Neural progenitor cell (in vitro differentiated cells): ENCODE data around the gene UBQLN1. TPM values are rescaled to one million over a fixed set of nuclear protein-coding genes. Genes with fewer than 3 reads are reported as not detected.

Experiments
- DNase-seq: peaks from one replicate; pipeline ENCODE4 v3.0.0-alpha.2; 2016; ENCODE audit warnings: low spot score
- H2AFZ ChIP-seq: fragments of 200-600 bp; sonication (generic); replicated peaks from 2 replicates; pipeline ENCODE4 v1.6.1; 2016; ENCODE audit warnings: antibody characterized with exemption
- H3F3A ChIP-seq: fragments of 200-600 bp; sonication (generic); 2 replicates; pipeline ENCODE4 v1.6.1; 2016; ENCODE audit warnings: antibody characterized with exemption, low read depth
- H3K27ac ChIP-seq: fragments of 200-600 bp; sonication (generic); 2 replicates; pipeline ENCODE4 v1.5.1; 2016; ENCODE audit warnings: mild to moderate bottlenecking
- H3K27me3 ChIP-seq: fragments of 200-600 bp; sonication (generic); 2 replicates; pipeline ENCODE4 v1.6.1; 2016; ENCODE audit warnings: mild to moderate bottlenecking, moderate library complexity
- H3K36me3 ChIP-seq: fragments of 200-600 bp; sonication (generic); 2 replicates; pipeline ENCODE4 v1.5.1; 2016
- H3K4me1 ChIP-seq: fragments of 200-600 bp; sonication (generic); 2 replicates; pipeline ENCODE4 v1.6.1; 2016; ENCODE audit warnings: mixed run types
- H3K4me2 ChIP-seq: fragments of 200-600 bp; sonication (generic); 2 replicates; pipeline ENCODE4 v1.6.1; 2016
- H3K4me3 ChIP-seq: fragments of 200-600 bp; sonication (generic); 2 replicates; pipeline ENCODE4 v1.5.1; 2016
- H3K79me2 ChIP-seq: fragments of 200-600 bp; sonication (generic); 2 replicates; pipeline ENCODE4 v1.6.1; 2016; ENCODE audit warnings: low read depth
- H3K9ac ChIP-seq: fragments of 200-600 bp; sonication (generic); 2 replicates; pipeline ENCODE4 v1.6.1; 2016
- H3K9me3 ChIP-seq: fragments of 200-600 bp; sonication (generic); 2 replicates; pipeline ENCODE4 v1.5.1; 2016; ENCODE audit warnings: low read depth
- H4K20me1 ChIP-seq: fragments of 200-600 bp; sonication (generic); 2 replicates; pipeline ENCODE4 v1.6.1; 2016; ENCODE audit warnings: low read depth
- H3K27ac Mint-ChIP-seq: 3 replicates; pipeline ENCODE4 v1.8.0; 2021; ENCODE audit warnings: mixed read lengths
- H3K27me3 Mint-ChIP-seq: 2 replicates; pipeline ENCODE4 v1.8.0; 2022; ENCODE audit warnings: low read depth, mild to moderate bottlenecking, inconsistent platforms, moderate library complexity, mixed read lengths; ENCODE audit not compliant: insufficient read depth
- H3K36me3 Mint-ChIP-seq: 3 replicates; pipeline ENCODE4 v1.8.0; 2021; ENCODE audit warnings: mixed read lengths
- H3K4me1 Mint-ChIP-seq: 3 replicates; pipeline ENCODE4 v1.8.0; 2021; ENCODE audit warnings: mixed read lengths
- H3K4me3 Mint-ChIP-seq: 3 replicates; pipeline ENCODE4 v1.8.0; 2021; ENCODE audit warnings: mild to moderate bottlenecking, moderate library complexity, mixed read lengths
- H3K9me3 Mint-ChIP-seq: 3 replicates; pipeline ENCODE4 v1.8.0; 2020; ENCODE audit warnings: mixed read lengths
- EZH2 ChIP-seq: fragments of 200-600 bp; sonication (generic); IDR thresholded peaks from 2 replicates; pipeline ENCODE4 v1.6.1; 2017; ENCODE audit warnings: antibody characterized with exemption, mild to moderate bottlenecking, moderate library complexity
- EZH2phosphoT487 ChIP-seq: fragments of 200-600 bp; sonication (generic); IDR thresholded peaks from 2 replicates; pipeline ENCODE4 v1.6.1; 2017; ENCODE audit warnings: antibody characterized with exemption
- total RNA-seq: library from RNA; depleted of rRNA; stranded (reverse); fragments of >200 nt; gene quantifications from 2 replicates; pipeline ENCODE4 v1.2.3, GENCODE V29; 2015; ENCODE audit warnings: low replicate concordance
- TF ChIP-seq, protein P1 (sequence below): fragments of 200-600 bp; sonication (generic); IDR thresholded peaks from 2 replicates; pipeline ENCODE4 v1.5.1; 2017; ENCODE audit warnings: antibody characterized with exemption, mild to moderate bottlenecking

The UBQLN1 gene
- total RNA-seq, 1 donor from 2014 or later, result 143 TPM

GRCh38 chr9:83680233-83680632 is 27.5 kb downstream of the UBQLN1 start:
- Histone ChIP-seq H3K79me2 (peaks cover 78% of the 10 kb centered on the region), H2AFZ (no peak overlapping the region), H3K36me3 (peaks cover 9% of the 10 kb centered on the region), H3K27me3 (no peaks in the 10 kb centered on the region), H3F3A (no peaks in the 10 kb centered on the region), H3K9me3 (no peaks in the 10 kb centered on the region), H3K4me2 (no peak overlapping the region), H3K4me3 (no peak overlapping the region), H3K9ac (no peak overlapping the region), H3K27ac (no peak overlapping the region), H3K4me1 (no peaks in the 10 kb centered on the region), H4K20me1 (peaks cover 35% of the 10 kb centered on the region)
- DNase-seq, result no peak
- no peak overlapping the region for H3K4me3 Mint-ChIP-seq
- no peaks in the 10 kb centered on the region for H3K9me3 Mint-ChIP-seq
- peaks cover 2% of the 10 kb centered on the region for H3K27me3 Mint-ChIP-seq
- TF ChIP-seq EZH2phosphoT487 (no peak), EZH2 (no peak)
- TF ChIP-seq, protein P1, sequence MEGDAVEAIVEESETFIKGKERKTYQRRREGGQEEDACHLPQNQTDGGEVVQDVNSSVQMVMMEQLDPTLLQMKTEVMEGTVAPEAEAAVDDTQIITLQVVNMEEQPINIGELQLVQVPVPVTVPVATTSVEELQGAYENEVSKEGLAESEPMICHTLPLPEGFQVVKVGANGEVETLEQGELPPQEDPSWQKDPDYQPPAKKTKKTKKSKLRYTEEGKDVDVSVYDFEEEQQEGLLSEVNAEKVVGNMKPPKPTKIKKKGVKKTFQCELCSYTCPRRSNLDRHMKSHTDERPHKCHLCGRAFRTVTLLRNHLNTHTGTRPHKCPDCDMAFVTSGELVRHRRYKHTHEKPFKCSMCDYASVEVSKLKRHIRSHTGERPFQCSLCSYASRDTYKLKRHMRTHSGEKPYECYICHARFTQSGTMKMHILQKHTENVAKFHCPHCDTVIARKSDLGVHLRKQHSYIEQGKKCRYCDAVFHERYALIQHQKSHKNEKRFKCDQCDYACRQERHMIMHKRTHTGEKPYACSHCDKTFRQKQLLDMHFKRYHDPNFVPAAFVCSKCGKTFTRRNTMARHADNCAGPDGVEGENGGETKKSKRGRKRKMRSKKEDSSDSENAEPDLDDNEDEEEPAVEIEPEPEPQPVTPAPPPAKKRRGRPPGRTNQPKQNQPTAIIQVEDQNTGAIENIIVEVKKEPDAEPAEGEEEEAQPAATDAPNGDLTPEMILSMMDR, result no peak
- no peaks in the 10 kb centered on the region for H3K4me1 Mint-ChIP-seq
- H3K27ac Mint-ChIP-seq, result no peak overlapping the region
- H3K36me3 Mint-ChIP-seq, result peaks cover 34% of the 10 kb centered on the region

DNA sequence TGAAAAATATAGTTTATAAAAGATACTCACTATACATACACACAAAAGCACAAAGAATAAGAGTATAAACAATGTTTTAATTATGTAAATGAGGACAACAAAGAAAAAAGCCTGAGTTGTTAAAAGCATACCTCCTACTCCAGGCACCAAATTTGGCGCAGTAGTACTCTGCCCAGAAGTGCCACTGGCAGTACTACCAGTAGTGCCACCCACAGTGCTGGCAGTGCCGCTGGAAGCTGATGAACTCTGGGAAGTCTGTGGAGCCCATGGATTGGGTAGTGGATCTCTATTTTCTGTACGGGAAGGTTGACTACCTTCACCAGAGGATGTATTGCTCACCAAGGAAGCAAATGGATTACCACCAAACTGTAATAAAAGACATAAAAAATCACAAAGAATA is 30.2 kb downstream of the UBQLN1 start:
- Histone ChIP-seq H3F3A (no peaks in the 10 kb centered on the region), H3K9ac (no peak overlapping the region), H3K27me3 (no peaks in the 10 kb centered on the region), H3K36me3 (peaks cover 11% of the 10 kb centered on the region), H3K4me3 (no peak overlapping the region), H3K4me2 (no peak overlapping the region), H3K79me2 (peaks cover 68% of the 10 kb centered on the region), H3K4me1 (no peaks in the 10 kb centered on the region), H3K27ac (no peak overlapping the region), H4K20me1 (peaks cover 19% of the 10 kb centered on the region), H2AFZ (no peak overlapping the region), H3K9me3 (no peaks in the 10 kb centered on the region)
- Mint-ChIP-seq H3K9me3 (no peaks in the 10 kb centered on the region), H3K27ac (no peak overlapping the region), H3K27me3 (peaks cover 2% of the 10 kb centered on the region), H3K4me3 (no peak overlapping the region), H3K4me1 (no peaks in the 10 kb centered on the region), H3K36me3 (peaks cover 38% of the 10 kb centered on the region)
- no peak for DNase-seq
- TF ChIP-seq EZH2 (no peak), EZH2phosphoT487 (no peak)
- TF ChIP-seq, protein P1, result no peak

- Histone ChIP-seq H3K9ac (no peak overlapping the region), H3K4me1 (no peaks in the 10 kb centered on the region), H3K4me3 (no peak overlapping the region), H3K36me3 (peaks cover 13% of the 10 kb centered on the region), H2AFZ (no peak overlapping the region), H3F3A (no peaks in the 10 kb centered on the region), H3K27ac (no peak overlapping the region), H3K9me3 (no peaks in the 10 kb centered on the region), H3K79me2 (peaks cover 49% of the 10 kb centered on the region), H4K20me1 (peaks cover 7% of the 10 kb centered on the region), H3K4me2 (no peak overlapping the region), H3K27me3 (no peaks in the 10 kb centered on the region)
- Mint-ChIP-seq H3K27ac (no peak overlapping the region), H3K36me3 (peaks cover 34% of the 10 kb centered on the region), H3K4me3 (no peak overlapping the region), H3K9me3 (no peaks in the 10 kb centered on the region), H3K27me3 (no peaks in the 10 kb centered on the region), H3K4me1 (no peaks in the 10 kb centered on the region)
- no peak for TF ChIP-seq EZH2phosphoT487
- no peak for TF ChIP-seq EZH2
- TF ChIP-seq, protein P1, result no peak
- DNase-seq, result no peak
Measured at GRCh38 chr9:83675466-83675865, 32.3 kb downstream of the UBQLN1 start.
